ENCODE data around the gene TRAPPC3L. TPM values are rescaled to one million over a fixed set of nuclear protein-coding genes. Genes with fewer than 3 reads are reported as not detected.
"Not testable (repeated sequence)": the region's sequence is repeated elsewhere in the genome, so short reads cannot be mapped to it uniquely, and the experiment has no call there.

TRAPPC3L gene
- polyA plus RNA-seq, 4 donors = 0.12 to 0.13 TPM; not detected in 2

DNA sequence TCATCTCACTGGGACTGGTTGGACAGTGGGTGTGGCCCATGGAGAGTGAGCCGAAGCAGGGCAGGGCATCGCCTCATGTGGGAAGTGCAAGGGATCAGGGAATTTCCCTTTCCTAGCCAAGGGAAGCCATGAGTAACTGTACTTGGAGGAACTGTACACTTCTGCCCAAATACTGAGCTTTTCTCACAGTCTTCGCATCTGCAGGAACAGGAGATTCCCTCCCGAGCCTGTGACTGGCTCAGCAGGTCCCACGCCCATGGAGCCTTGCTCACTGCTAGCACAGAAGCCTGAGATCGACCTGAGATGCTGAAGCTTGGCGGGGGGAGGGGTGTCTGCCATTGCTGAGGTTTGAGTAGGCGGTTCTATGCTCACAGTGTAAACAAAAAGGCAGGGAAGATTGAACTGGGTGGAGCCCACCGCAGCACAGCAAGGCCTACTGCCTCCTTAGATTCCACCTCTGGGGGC lies 44.5 kb downstream of the TRAPPC3L start:
- FAIRE-seq = no peak
- 22 to 46% (median 42%) methylated on average over 9 of the region's 9 CpGs for WGBS, 3 donors
- no peaks in the 10 kb centered on the region for H3K9me3 ChIP-seq (ENCODE audit: control insufficient read depth in 2 of 2, insufficient read depth in 1 of 2, low read depth in 1 of 2, low read length in 1 of 2)

GRCh38 chr6:116497113-116497676 lies 48.3 kb downstream of the TRAPPC3L start:
- H3K4me1 ChIP-seq (ENCODE audit: control insufficient read depth in 3 of 3, insufficient read depth in 2 of 3, low read depth in 1 of 3, low read length in 2 of 3) = peaks cover 0 to 3% (median 0%) of the 10 kb centered on the region in 3 donors
- DNase-seq (no peak), FAIRE-seq (no peak)
- H3K36me3 ChIP-seq (ENCODE audit: control insufficient read depth in 3 of 3, insufficient read depth in 2 of 3, low read depth in 1 of 3, low read length in 3 of 3) = no peaks in the 10 kb centered on the region
- no peak overlapping the region for H3K27ac ChIP-seq (ENCODE audit: low read depth in 1 of 3, low read length in 2 of 3)
- no peaks in the 10 kb centered on the region for H3K9me3 ChIP-seq (ENCODE audit: control insufficient read depth in 2 of 2, insufficient read depth in 1 of 2, low read depth in 1 of 2, low read length in 1 of 2)
- WGBS, 3 donors = 67 to 80% (median 75%) methylated on average over 3 of the region's 3 CpGs
- H3K27me3 ChIP-seq (ENCODE audit: control insufficient read depth in 3 of 3, insufficient read depth in 3 of 3, low read length in 3 of 3) = no peaks in the 10 kb centered on the region
- H3K4me3 ChIP-seq (ENCODE audit: low read depth in 1 of 3, low read length in 3 of 3) = no peak overlapping the region

More for the DNA sequence above, 44.5 kb downstream of the TRAPPC3L start:
- Histone ChIP-seq H3K4me1 (ENCODE audit: control insufficient read depth in 3 of 3, insufficient read depth in 2 of 3, low read depth in 1 of 3, low read length in 2 of 3) (peaks cover 0 to 3% (median 0%) of the 10 kb centered on the region in 3 donors), H3K4me3 (ENCODE audit: low read depth in 1 of 3, low read length in 3 of 3) (no peak overlapping the region), H3K36me3 (ENCODE audit: control insufficient read depth in 3 of 3, insufficient read depth in 2 of 3, low read depth in 1 of 3, low read length in 3 of 3) (no peaks in the 10 kb centered on the region), H3K27me3 (ENCODE audit: control insufficient read depth in 3 of 3, insufficient read depth in 3 of 3, low read length in 3 of 3) (no peaks in the 10 kb centered on the region), H3K27ac (ENCODE audit: low read depth in 1 of 3, low read length in 2 of 3) (no peak overlapping the region)
- DNase-seq = peak in 1 of 2 donors; percentile 4

GRCh38 chr6:116495161-116495560 lies 50.3 kb downstream of the TRAPPC3L start:
- DNase-seq; H3K36me3 ChIP-seq (ENCODE audit: control insufficient read depth in 3 of 3, insufficient read depth in 2 of 3, low read depth in 1 of 3, low read length in 3 of 3); H3K9me3 ChIP-seq (ENCODE audit: control insufficient read depth in 2 of 2, insufficient read depth in 1 of 2, low read depth in 1 of 2, low read length in 1 of 2); FAIRE-seq; H3K27ac ChIP-seq (ENCODE audit: low read depth in 1 of 3, low read length in 2 of 3); H3K4me3 ChIP-seq (ENCODE audit: low read depth in 1 of 3, low read length in 3 of 3); H3K4me1 ChIP-seq (ENCODE audit: control insufficient read depth in 3 of 3, insufficient read depth in 2 of 3, low read depth in 1 of 3, low read length in 2 of 3); H3K27me3 ChIP-seq (ENCODE audit: control insufficient read depth in 3 of 3, insufficient read depth in 3 of 3, low read length in 3 of 3): not testable (repeated sequence)
- WGBS, 3 donors = 93 to 100% (median 97%) methylated on average over 1 of the region's 1 CpG

DNA sequence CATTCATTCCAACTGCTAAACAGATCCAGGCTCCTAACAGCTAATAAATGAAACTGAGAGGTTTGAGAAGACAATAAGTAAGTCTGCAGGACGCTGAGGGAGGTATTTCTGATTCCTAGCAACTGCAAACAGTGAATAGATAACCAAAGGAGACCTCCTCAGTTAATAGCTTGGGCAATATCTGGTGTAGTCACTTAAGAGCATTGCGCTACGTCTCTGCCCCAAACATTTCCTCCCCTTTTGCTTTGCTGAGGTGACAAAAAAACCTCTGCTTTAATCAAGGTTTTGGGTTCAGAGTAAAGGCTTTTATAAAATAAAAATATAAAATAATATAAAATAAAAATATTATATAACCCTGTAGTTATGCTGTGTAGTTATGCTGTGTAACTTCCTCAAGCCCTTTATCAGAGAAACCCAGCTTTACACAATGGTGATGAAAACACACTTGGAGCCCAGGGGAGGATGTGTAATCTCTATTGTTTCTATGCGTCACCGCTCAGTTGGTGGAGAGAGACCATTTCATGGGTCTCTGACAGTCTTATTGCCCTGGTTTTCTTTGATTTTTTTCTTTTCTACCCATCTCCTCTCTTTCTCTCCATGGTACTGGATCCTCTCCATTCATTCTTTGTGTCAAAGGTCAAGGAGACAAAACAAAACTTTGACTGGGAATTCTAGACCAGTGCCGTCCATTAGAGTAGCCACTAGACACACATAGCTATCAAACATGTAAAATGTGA lies 53.0 kb downstream of the TRAPPC3L start:
- FAIRE-seq = no peak
- no peaks in the 10 kb centered on the region for H3K9me3 ChIP-seq (ENCODE audit: control insufficient read depth in 2 of 2, insufficient read depth in 1 of 2, low read depth in 1 of 2, low read length in 1 of 2)
- 68 to 77% (median 76%) methylated on average over 6 of the region's 6 CpGs for WGBS, 3 donors

GRCh38 chr6:116491610-116492330 lies 53.7 kb downstream of the TRAPPC3L start:
- Histone ChIP-seq H3K27me3 (ENCODE audit: control insufficient read depth in 3 of 3, insufficient read depth in 3 of 3, low read length in 3 of 3) (no peaks in the 10 kb centered on the region), H3K4me1 (ENCODE audit: control insufficient read depth in 3 of 3, insufficient read depth in 2 of 3, low read depth in 1 of 3, low read length in 2 of 3) (no peaks in the 10 kb centered on the region), H3K36me3 (ENCODE audit: control insufficient read depth in 3 of 3, insufficient read depth in 2 of 3, low read depth in 1 of 3, low read length in 3 of 3) (no peaks in the 10 kb centered on the region), H3K4me3 (ENCODE audit: low read depth in 1 of 3, low read length in 3 of 3) (no peak overlapping the region), H3K27ac (ENCODE audit: low read depth in 1 of 3, low read length in 2 of 3) (no peak overlapping the region), H3K9me3 (ENCODE audit: control insufficient read depth in 2 of 2, insufficient read depth in 1 of 2, low read depth in 1 of 2, low read length in 1 of 2) (no peaks in the 10 kb centered on the region)
- 80 to 89% (median 80%) methylated on average over 1 of the region's 1 CpG for WGBS, 3 donors
- DNase-seq (no peak), FAIRE-seq (no peak)

More for the DNA sequence above, 53.0 kb downstream of the TRAPPC3L start:
- Histone ChIP-seq H3K36me3 (ENCODE audit: control insufficient read depth in 3 of 3, insufficient read depth in 2 of 3, low read depth in 1 of 3, low read length in 3 of 3) (no peaks in the 10 kb centered on the region), H3K27me3 (ENCODE audit: control insufficient read depth in 3 of 3, insufficient read depth in 3 of 3, low read length in 3 of 3) (no peaks in the 10 kb centered on the region), H3K27ac (ENCODE audit: low read depth in 1 of 3, low read length in 2 of 3) (no peak overlapping the region), H3K4me1 (ENCODE audit: control insufficient read depth in 3 of 3, insufficient read depth in 2 of 3, low read depth in 1 of 3, low read length in 2 of 3) (no peaks in the 10 kb centered on the region), H3K4me3 (ENCODE audit: low read depth in 1 of 3, low read length in 3 of 3) (no peak overlapping the region)
- no peak for DNase-seq

DNA sequence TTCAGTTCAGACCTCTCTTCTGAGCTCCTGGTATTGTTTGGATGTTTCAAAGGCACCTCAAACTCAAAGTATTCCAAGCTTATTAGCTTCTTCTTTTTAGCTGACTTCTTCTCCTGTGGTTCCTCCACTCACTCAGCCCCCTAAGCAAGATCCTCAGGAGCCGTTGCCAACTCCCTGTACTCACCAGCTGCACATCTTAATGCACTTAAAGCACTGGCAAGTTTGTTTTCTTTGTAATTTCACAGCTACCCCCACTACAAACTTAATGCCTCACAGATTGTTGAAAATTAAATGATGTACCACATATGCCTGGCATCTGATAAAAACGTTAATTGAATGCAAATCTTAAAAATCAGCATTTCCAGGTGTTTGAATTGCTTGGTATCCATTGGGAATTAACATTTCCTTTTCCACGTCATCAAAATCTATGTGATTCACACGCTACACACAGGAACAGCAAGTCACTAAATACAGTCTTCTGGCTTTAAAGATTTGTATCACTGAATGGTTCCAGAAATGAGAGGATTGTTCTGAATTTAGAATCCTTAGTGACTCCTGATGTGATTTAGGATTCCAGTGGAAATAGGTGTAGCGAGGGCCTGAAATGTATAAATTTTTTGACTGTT lies 59.8 kb downstream of the TRAPPC3L start:
- Histone ChIP-seq H3K27ac (ENCODE audit: low read depth in 1 of 3, low read length in 2 of 3) (no peak overlapping the region), H3K4me3 (ENCODE audit: low read depth in 1 of 3, low read length in 3 of 3) (no peak overlapping the region), H3K4me1 (ENCODE audit: control insufficient read depth in 3 of 3, insufficient read depth in 2 of 3, low read depth in 1 of 3, low read length in 2 of 3) (no peaks in the 10 kb centered on the region), H3K27me3 (ENCODE audit: control insufficient read depth in 3 of 3, insufficient read depth in 3 of 3, low read length in 3 of 3) (no peaks in the 10 kb centered on the region), H3K9me3 (ENCODE audit: control insufficient read depth in 2 of 2, insufficient read depth in 1 of 2, low read depth in 1 of 2, low read length in 1 of 2) (no peaks in the 10 kb centered on the region), H3K36me3 (ENCODE audit: control insufficient read depth in 3 of 3, insufficient read depth in 2 of 3, low read depth in 1 of 3, low read length in 3 of 3) (no peaks in the 10 kb centered on the region)
- FAIRE-seq = no peak
- no peak for DNase-seq
- 72 to 85% (median 84%) methylated on average over 5 of the region's 5 CpGs for WGBS, 3 donors

DNA sequence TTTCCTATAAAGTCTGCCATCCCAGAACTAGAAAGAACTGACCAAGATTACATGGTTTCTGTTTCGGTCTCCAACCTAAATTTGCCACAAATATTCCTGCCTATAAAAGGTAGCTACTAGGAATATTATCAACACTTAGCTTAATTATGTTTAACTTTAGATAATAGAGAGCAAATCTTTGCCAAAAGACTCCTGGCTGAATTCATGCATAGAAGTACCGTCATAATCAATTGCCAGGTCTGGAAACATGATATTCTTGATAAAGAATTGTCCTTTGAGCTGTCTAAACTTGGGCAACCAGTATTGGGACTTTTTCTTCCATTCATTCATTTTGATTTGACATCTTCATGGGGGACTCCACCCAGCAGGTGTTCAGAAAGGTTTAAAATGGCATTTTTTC lies 61.9 kb downstream of the TRAPPC3L start:
- no peaks in the 10 kb centered on the region for H3K27me3 ChIP-seq (ENCODE audit: control insufficient read depth in 3 of 3, insufficient read depth in 3 of 3, low read length in 3 of 3)

DNA sequence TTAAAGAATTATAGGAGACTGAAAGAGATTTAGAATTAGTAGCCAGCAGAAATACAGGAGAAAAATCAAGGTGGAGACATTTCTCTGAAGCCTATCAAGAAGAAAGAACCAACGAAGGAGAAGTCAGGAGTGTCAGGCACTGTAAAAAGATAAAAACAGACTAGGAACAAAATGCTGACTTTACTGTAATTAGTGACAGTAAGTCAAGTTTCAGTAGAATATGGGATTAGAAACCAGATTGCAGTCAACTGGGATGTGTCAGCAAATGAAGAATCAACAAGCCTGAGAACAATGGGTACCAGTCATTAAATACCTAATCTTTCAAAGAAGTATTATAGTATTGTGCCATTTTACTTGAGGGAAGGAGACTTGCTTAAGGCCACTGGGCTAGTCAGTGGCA lies 62.7 kb downstream of the TRAPPC3L start:
- no peaks in the 10 kb centered on the region for H3K36me3 ChIP-seq (ENCODE audit: control insufficient read depth in 3 of 3, insufficient read depth in 2 of 3, low read depth in 1 of 3, low read length in 3 of 3)
- H3K27ac ChIP-seq (ENCODE audit: low read depth in 1 of 3, low read length in 2 of 3) = no peak overlapping the region
- no peaks in the 10 kb centered on the region for H3K9me3 ChIP-seq (ENCODE audit: control insufficient read depth in 2 of 2, insufficient read depth in 1 of 2, low read depth in 1 of 2, low read length in 1 of 2)
- no peaks in the 10 kb centered on the region for H3K4me1 ChIP-seq (ENCODE audit: control insufficient read depth in 3 of 3, insufficient read depth in 2 of 3, low read depth in 1 of 3, low read length in 2 of 3)
- no peak for DNase-seq
- WGBS, 3 donors = 42 to 70% (median 63%) methylated on average over 1 of the region's 1 CpG
- no peaks in the 10 kb centered on the region for H3K27me3 ChIP-seq (ENCODE audit: control insufficient read depth in 3 of 3, insufficient read depth in 3 of 3, low read length in 3 of 3)
- FAIRE-seq = no peak
- H3K4me3 ChIP-seq (ENCODE audit: low read depth in 1 of 3, low read length in 3 of 3) = no peak overlapping the region

More for the DNA sequence above, 61.9 kb downstream of the TRAPPC3L start:
- 11 to 63% (median 30%) methylated on average over 2 of the region's 2 CpGs for WGBS, 3 donors
- Histone ChIP-seq H3K9me3 (ENCODE audit: control insufficient read depth in 2 of 2, insufficient read depth in 1 of 2, low read depth in 1 of 2, low read length in 1 of 2) (no peaks in the 10 kb centered on the region), H3K4me1 (ENCODE audit: control insufficient read depth in 3 of 3, insufficient read depth in 2 of 3, low read depth in 1 of 3, low read length in 2 of 3) (no peaks in the 10 kb centered on the region), H3K27ac (ENCODE audit: low read depth in 1 of 3, low read length in 2 of 3) (no peak overlapping the region), H3K4me3 (ENCODE audit: low read depth in 1 of 3, low read length in 3 of 3) (no peak overlapping the region), H3K36me3 (ENCODE audit: control insufficient read depth in 3 of 3, insufficient read depth in 2 of 3, low read depth in 1 of 3, low read length in 3 of 3) (no peaks in the 10 kb centered on the region)
- peak in 1 of 2 donors; percentile 62 for DNase-seq
- FAIRE-seq = peak; percentile 33
